HG02610 (cell line): ENCODE measurements around the gene ATP6V0E1.
A peak's percentile ranks its signal among the peaks of the same experiment; 100 is the strongest.

Source experiments
- ATAC-seq: cut with Tn5 transposase; IDR thresholded peaks from one replicate; pipeline ENCODE4 v1.9.1; 2021; ENCODE audit warnings: mild to moderate bottlenecking, moderate library complexity; ENCODE audit not compliant: unreplicated experiment

Gene ATP6V0E1

GRCh38 chr5:172983542-172984243 lies at the start of gene ATP6V0E1:
TSS of gene ATP6V0E1 (plus strand) at chr5:172983771. CDS start at chr5:172983861, 90 bp downstream.
- peak; percentile 90 for ATAC-seq

- no peak for ATAC-seq
Measured at GRCh38 chr5:172935096-172935495, 48.5 kb upstream of the ATP6V0E1 start.

GRCh38 chr5:172936401-172936800 lies 47.2 kb upstream of the ATP6V0E1 start:
- no peak for ATAC-seq

DNA sequence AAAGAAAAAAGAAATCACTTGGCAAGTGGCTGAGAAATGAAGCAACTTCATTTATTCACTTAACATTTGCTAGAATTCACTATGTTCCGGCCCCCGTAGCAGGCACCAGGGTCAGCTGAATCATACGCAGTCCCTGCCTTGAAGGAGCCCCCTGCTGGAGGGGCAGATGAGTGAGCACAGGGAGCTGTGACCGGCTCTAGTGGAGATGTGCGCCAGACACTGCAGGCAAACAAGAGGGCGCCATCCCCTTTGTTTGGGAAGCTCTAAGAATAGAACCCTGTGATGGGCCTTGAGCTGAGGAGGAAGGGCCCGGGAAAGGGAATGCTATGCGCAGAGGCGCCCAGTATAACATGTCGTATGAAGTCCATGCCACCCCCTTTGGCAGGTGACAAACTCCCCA lies 44.5 kb upstream of the ATP6V0E1 start:
- ATAC-seq: no peak

GRCh38 chr5:172939611-172940267 lies 43.8 kb upstream of the ATP6V0E1 start:
- no peak for ATAC-seq

DNA sequence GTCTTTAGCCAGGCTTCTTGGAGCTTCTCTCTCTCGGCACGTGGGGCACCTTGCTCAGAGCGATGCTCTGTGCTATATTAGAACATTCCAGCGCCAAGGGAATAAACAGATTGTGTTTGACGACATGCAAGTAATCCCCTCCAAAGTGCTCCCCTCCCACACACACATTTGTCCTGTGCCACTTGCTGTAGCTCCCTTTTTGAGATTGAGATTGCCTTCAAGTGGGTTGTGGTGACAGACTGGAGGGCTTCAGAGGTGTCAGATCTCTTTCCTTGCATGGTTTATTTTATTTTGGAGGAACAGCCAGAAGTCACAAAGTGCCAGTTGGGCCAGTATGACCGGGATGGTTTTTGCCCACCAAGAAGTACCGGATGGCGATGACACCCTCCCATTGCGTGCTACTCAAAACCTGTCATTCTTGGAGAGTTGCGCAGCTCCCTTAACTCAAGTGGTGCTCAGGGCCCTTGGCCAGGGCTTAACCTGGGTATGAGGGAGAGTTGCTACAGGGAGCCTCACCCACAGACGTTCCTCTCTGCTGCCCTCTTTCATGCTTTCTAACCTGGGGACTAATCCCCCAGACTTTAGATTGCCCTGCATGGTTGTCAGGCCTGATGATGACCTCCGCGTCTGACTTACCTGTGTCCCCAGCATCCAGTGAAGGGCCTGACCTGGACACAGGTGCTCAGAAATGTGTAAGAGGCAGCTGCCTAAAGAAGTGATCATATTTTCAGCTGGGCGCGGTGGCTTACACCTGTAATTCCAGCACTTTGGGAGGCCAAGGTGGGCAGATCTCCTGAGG lies 43.1 kb upstream of the ATP6V0E1 start:
- no peak for ATAC-seq

GRCh38 chr5:172941067-172941516 lies 42.5 kb upstream of the ATP6V0E1 start:
- ATAC-seq: no peak

DNA sequence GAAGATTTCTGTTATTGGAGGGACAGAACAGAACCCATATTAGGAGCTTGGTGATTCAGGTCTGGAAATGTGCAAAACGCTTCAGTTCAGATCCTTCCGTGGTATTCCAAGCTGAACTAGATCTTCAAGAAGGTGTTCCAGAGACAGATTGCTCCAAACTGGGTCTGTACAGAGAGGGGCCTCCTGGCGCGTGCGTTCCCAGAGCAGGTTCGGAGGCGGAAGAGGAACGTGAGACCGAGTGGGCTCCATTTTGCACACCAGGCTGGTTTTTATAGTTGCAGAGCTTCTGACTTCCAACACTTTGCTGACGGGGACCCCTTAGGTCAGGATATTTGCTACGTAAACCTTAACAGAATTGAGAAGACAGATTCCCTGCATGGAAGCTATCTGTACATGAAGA lies 41.0 kb upstream of the ATP6V0E1 start:
- ATAC-seq: no peak

GRCh38 chr5:172943283-172943841 lies 40.2 kb upstream of the ATP6V0E1 start:
- no peak for ATAC-seq

DNA sequence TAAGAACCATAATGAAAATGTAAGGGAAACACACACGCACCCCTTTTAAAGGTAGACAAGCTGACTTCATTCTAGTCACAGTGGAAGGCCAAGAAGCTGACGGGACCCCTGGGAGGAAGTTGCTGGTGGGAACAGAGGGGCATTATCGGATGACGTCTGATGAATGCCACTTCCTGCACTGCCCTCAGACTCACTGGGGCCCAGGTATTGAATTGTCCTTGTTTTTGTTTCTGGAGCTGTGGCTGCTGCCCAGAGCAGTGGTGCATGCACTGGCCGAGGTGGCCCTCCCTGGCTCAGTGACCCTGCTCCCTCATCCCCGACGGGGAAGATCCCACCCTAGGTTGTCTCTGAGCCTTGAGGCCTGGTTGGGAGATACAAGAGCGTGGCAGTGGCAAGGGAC lies 39.7 kb upstream of the ATP6V0E1 start:
- no peak for ATAC-seq

DNA sequence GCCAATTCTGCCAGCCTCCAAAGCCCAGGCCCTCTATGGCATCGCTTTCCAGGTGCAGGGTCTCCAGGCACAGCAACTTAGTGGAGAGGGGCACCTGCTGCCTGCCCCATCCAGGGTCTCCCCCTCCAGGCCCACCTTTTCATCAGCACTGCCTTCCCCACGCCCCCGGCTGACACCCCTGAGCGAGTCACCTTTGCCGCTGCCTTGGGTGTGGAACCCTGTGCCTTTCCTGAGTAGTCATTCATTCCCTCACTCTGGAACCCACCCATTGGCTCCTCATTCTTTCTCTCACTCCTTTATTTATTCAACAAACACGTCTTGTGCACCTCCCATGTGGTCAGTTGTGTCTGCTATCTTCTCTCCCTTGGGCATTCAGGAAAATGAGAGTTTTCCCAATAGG lies 38.8 kb upstream of the ATP6V0E1 start:
- ATAC-seq: no peak

DNA sequence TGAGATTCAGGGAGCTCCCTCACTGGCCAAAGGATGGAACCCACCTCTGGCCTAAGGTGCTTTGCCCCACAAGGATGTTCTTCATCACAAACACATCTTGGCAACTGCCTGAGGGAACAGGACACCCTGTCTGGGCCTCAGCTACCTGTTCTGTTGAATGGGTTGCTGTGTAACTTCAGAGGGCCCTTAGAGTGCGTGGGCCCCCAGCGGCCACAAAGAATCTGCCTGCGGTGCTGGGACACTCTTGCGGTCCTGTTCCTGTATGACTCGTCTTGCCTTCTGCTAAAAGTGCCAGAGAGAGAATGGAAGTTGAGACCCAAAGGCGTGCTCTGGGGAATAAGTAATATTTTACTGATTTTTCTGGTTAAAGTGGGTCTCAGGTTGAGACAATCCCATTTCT lies 38.4 kb upstream of the ATP6V0E1 start:
- ATAC-seq: no peak

- no peak for ATAC-seq
Measured at GRCh38 chr5:172946146-172946545, 37.4 kb upstream of the ATP6V0E1 start.

GRCh38 chr5:172949426-172949825 lies 34.1 kb upstream of the ATP6V0E1 start:
- no peak for ATAC-seq

GRCh38 chr5:172950176-172950965 lies 33.2 kb upstream of the ATP6V0E1 start:
- ATAC-seq: no peak

DNA sequence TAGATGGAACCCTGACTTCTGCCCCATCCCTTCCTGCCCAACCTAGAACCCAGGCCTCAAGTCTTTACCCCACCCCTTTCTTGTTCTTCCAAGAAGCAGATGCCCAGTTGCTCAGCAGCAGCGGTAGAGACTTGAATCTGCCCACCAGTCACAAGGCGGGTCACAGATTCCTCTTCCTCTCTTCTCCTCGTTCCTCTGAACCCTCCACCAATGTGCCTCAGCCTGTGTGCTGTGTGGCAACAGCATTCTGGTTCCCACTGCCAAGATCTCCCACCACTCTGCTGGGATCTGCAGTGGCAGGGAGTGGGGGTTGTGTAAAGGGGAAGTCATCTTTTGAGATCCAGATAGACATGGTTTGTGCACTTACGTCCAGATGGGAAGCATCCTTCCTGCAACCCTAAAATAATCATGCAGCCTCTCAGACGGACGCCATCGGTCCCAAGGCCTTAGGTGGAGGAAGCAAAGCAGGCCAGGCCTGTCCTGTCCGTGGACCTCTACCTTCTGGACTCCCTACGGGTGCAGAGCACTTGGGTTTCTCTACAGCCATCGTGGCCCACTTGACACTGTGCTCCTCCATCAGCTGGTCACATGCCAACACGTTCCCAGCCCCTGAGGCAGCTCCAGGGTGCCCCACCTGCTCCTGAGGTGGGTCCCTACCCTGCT lies 32.1 kb upstream of the ATP6V0E1 start:
- no peak for ATAC-seq

DNA sequence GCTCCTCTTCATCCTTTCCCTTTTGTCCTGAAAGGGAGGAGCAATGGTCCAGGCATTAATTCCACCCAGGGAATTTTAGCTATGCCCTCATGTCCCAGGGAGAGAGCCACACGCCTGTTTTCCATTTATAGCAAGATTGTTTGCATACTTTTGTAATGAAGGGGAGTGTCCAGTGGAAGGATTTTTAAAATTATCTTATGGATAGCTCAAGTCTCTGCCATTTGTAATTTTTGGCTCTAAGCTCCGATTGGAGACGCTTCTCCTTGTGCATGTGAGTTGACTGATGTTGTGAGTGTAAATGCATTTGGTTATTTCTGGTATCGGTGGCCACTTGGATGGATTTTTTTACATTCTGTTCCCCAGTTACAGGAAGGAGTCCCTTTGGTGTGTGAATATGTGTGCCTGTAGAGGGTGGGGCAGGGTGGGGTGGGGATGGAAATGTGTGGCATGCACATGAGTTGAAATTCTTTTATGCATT lies 31.5 kb upstream of the ATP6V0E1 start:
- ATAC-seq: no peak

- ATAC-seq: no peak
Measured at GRCh38 chr5:172953776-172954675, 29.5 kb upstream of the ATP6V0E1 start.

DNA sequence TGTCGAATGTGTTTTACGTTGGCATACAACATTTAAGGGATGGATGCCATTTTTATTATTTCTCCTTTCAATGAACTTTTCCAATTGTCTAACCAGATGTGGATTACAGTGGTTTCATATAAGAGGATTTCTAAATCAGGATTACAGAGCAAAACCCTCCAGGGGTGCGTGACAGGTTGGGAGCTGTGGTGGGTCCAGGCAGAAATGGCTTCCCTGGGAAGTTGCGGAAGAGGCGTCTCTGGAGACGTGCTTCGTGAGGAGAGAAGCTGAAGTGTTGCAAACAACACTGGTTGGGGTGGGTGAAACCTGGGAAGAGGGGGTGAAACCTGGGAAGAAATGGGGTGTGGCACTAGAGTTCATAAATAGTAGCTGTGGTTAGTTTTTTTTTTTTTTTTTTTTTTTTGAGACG lies 28.8 kb upstream of the ATP6V0E1 start:
- no peak for ATAC-seq
